Measurements from ENCODE around the gene CCDC190. TPM values are rescaled to one million over a fixed set of nuclear protein-coding genes. Genes with fewer than 3 reads are reported as not detected.

CCDC190 gene
- total RNA-seq, 1 experiment from 2014 or later: not detected

- Histone ChIP-seq H3K79me2 (ENCODE audit: low read length) (no peaks in the 10 kb centered on the region), H2AFZ (ENCODE audit: low read length) (no peak overlapping the region), H4K20me1 (ENCODE audit: insufficient read depth, low read depth, low read length) (no peaks in the 10 kb centered on the region), H3K27ac (ENCODE audit: low read length) (no peak overlapping the region), H3K27me3 (ENCODE audit: low read length) (no peaks in the 10 kb centered on the region), H3K9me2 (replicated peaks; ENCODE audit: insufficient read depth, low read length) (no peaks in the 10 kb centered on the region), H3K4me3 (ENCODE audit: low read length) (no peak overlapping the region), H3K9ac (ENCODE audit: low read length) (no peak overlapping the region), H3K4me2 (ENCODE audit: low read depth, low read length, poor library complexity, severe bottlenecking) (no peak overlapping the region), H3K9me3 (ENCODE audit: low read length) (no peaks in the 10 kb centered on the region; the same call in 1 of the 2 replicates), H3K4me1 (ENCODE audit: low read length) (no peaks in the 10 kb centered on the region), H3K36me3 (ENCODE audit: insufficient read depth, low read length) (no peaks in the 10 kb centered on the region)
- DNase-seq: no peak
Measured at GRCh38 chr1:162840250-162840839, 20.6 kb downstream of the CCDC190 start.

- no peaks in the 10 kb centered on the region for H3K36me3 ChIP-seq (ENCODE audit: insufficient read depth, low read length)
- no peak for DNase-seq
- no peak overlapping the region for H2AFZ ChIP-seq (ENCODE audit: low read length)
- no peaks in the 10 kb centered on the region for H3K9me2 ChIP-seq (replicated peaks; ENCODE audit: insufficient read depth, low read length)
- H3K4me3 ChIP-seq (ENCODE audit: low read length): no peak overlapping the region
- no peaks in the 10 kb centered on the region; the same call in 1 of the 2 replicates for H3K9me3 ChIP-seq (ENCODE audit: low read length)
- H3K4me1 ChIP-seq (ENCODE audit: low read length): no peaks in the 10 kb centered on the region
- no peak overlapping the region for H3K9ac ChIP-seq (ENCODE audit: low read length)
- no peaks in the 10 kb centered on the region for H3K27me3 ChIP-seq (ENCODE audit: low read length)
- no peaks in the 10 kb centered on the region for H3K79me2 ChIP-seq (ENCODE audit: low read length)
- no peaks in the 10 kb centered on the region for H4K20me1 ChIP-seq (ENCODE audit: insufficient read depth, low read depth, low read length)
- H3K4me2 ChIP-seq (ENCODE audit: low read depth, low read length, poor library complexity, severe bottlenecking): no peak overlapping the region
- H3K27ac ChIP-seq (ENCODE audit: low read length): no peak overlapping the region
Measured at GRCh38 chr1:162838863-162839262, 22.1 kb downstream of the CCDC190 start.

DNA sequence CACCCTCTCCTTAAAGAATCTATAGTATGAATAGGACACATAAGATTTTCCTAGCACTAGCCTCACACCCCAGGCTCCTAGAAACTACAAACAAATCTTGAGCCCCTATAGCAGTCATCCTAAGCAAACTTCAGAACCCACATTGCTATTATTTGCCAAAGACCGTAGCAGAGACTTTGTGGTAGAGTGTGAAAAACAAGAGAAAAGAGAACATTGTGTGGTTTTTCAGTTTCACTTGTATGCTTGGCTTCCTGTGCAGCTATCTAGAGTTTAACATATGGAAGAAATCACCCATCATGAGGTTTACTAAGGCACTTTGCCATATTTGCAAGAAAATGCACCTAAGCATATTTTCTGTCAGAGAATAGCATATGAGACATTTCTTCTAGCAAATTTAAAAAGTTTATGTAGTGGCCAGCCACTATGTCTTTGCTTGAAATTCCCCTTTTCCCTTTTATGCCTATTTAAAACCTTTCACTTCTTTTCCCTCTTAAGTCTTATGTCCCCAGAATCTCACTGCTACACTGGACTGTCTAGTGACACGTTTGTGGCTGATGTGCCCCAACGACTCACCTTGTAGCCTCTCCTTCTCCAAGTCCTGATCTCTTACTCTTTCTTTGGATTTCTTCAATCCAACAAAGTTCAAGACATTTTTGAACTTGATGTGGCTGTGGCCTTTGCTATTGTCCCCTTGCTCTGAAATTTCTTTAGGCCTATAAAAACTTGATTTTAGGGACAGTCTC lies 25.6 kb downstream of the CCDC190 start:
- no peak overlapping the region for H2AFZ ChIP-seq (ENCODE audit: low read length)
- H3K9ac ChIP-seq (ENCODE audit: low read length): no peak overlapping the region
- no peaks in the 10 kb centered on the region for H3K9me2 ChIP-seq (replicated peaks; ENCODE audit: insufficient read depth, low read length)
- no peaks in the 10 kb centered on the region for H3K27me3 ChIP-seq (ENCODE audit: low read length)
- H3K4me3 ChIP-seq (ENCODE audit: low read length): no peak overlapping the region
- H3K36me3 ChIP-seq (ENCODE audit: insufficient read depth, low read length): no peaks in the 10 kb centered on the region
- no peak overlapping the region for H3K4me2 ChIP-seq (ENCODE audit: low read depth, low read length, poor library complexity, severe bottlenecking)
- H4K20me1 ChIP-seq (ENCODE audit: insufficient read depth, low read depth, low read length): no peaks in the 10 kb centered on the region
- no peak for DNase-seq
- no peaks in the 10 kb centered on the region; the same call in 1 of the 2 replicates for H3K9me3 ChIP-seq (ENCODE audit: low read length)
- no peak overlapping the region for H3K27ac ChIP-seq (ENCODE audit: low read length)
- no peaks in the 10 kb centered on the region for H3K79me2 ChIP-seq (ENCODE audit: low read length)
- H3K4me1 ChIP-seq (ENCODE audit: low read length): no peaks in the 10 kb centered on the region

DNA sequence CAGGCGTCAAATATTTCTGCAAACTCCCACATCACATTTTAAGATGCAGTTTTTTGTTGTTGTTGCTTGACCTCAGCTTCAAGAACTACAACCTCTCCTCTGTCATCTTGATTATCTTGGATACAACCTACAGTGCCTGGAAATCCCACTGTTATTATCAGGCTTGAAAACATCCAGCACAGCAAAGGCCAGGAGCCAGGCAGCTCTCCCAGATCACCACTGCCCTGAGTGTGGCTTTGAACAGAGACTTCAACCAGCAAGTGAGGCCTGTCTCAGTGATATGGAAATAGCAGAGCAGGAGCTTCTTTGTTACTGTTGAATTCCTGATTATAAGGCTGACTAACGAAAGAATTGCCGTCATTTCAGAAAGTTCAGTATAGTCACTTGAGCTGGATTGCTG lies 28.5 kb downstream of the CCDC190 start:
- Histone ChIP-seq H3K79me2 (ENCODE audit: low read length) (no peaks in the 10 kb centered on the region), H4K20me1 (ENCODE audit: insufficient read depth, low read depth, low read length) (no peaks in the 10 kb centered on the region), H3K27ac (ENCODE audit: low read length) (no peak overlapping the region), H2AFZ (ENCODE audit: low read length) (no peak overlapping the region), H3K9me3 (ENCODE audit: low read length) (no peaks in the 10 kb centered on the region), H3K27me3 (ENCODE audit: low read length) (no peaks in the 10 kb centered on the region), H3K4me2 (ENCODE audit: low read depth, low read length, poor library complexity, severe bottlenecking) (no peak overlapping the region), H3K4me1 (ENCODE audit: low read length) (no peaks in the 10 kb centered on the region), H3K36me3 (ENCODE audit: insufficient read depth, low read length) (no peaks in the 10 kb centered on the region), H3K4me3 (ENCODE audit: low read length) (no peak overlapping the region), H3K9me2 (replicated peaks; ENCODE audit: insufficient read depth, low read length) (no peaks in the 10 kb centered on the region), H3K9ac (ENCODE audit: low read length) (no peak overlapping the region)
- no peak for DNase-seq

- Histone ChIP-seq H3K27me3 (ENCODE audit: low read length) (no peaks in the 10 kb centered on the region), H3K4me3 (ENCODE audit: low read length) (no peak overlapping the region), H4K20me1 (ENCODE audit: insufficient read depth, low read depth, low read length) (no peaks in the 10 kb centered on the region), H3K4me1 (ENCODE audit: low read length) (no peaks in the 10 kb centered on the region), H3K9me3 (ENCODE audit: low read length) (no peaks in the 10 kb centered on the region), H3K9me2 (replicated peaks; ENCODE audit: insufficient read depth, low read length) (no peaks in the 10 kb centered on the region), H3K27ac (ENCODE audit: low read length) (no peak overlapping the region), H3K9ac (ENCODE audit: low read length) (no peak overlapping the region), H3K79me2 (ENCODE audit: low read length) (no peaks in the 10 kb centered on the region), H2AFZ (ENCODE audit: low read length) (no peak overlapping the region), H3K4me2 (ENCODE audit: low read depth, low read length, poor library complexity, severe bottlenecking) (no peak overlapping the region), H3K36me3 (ENCODE audit: insufficient read depth, low read length) (no peaks in the 10 kb centered on the region)
- no peak for DNase-seq
Measured at GRCh38 chr1:162829268-162829667, 31.7 kb downstream of the CCDC190 start.

- Histone ChIP-seq H3K79me2 (ENCODE audit: low read length) (no peaks in the 10 kb centered on the region), H3K4me1 (ENCODE audit: low read length) (no peaks in the 10 kb centered on the region), H3K27me3 (ENCODE audit: low read length) (no peaks in the 10 kb centered on the region), H2AFZ (ENCODE audit: low read length) (no peak overlapping the region), H3K9ac (ENCODE audit: low read length) (no peak overlapping the region), H3K4me2 (ENCODE audit: low read depth, low read length, poor library complexity, severe bottlenecking) (no peak overlapping the region), H3K27ac (ENCODE audit: low read length) (no peak overlapping the region), H4K20me1 (ENCODE audit: insufficient read depth, low read depth, low read length) (no peaks in the 10 kb centered on the region), H3K4me3 (ENCODE audit: low read length) (no peak overlapping the region), H3K9me2 (replicated peaks; ENCODE audit: insufficient read depth, low read length) (no peaks in the 10 kb centered on the region), H3K36me3 (ENCODE audit: insufficient read depth, low read length) (no peaks in the 10 kb centered on the region), H3K9me3 (ENCODE audit: low read length) (no peaks in the 10 kb centered on the region)
- no peak for DNase-seq
Measured at GRCh38 chr1:162823771-162824525, 37.0 kb downstream of the CCDC190 start.

- H3K9me3 ChIP-seq (ENCODE audit: low read length): no peaks in the 10 kb centered on the region
- H3K9me2 ChIP-seq (replicated peaks; ENCODE audit: insufficient read depth, low read length): no peaks in the 10 kb centered on the region
- H3K4me1 ChIP-seq (ENCODE audit: low read length): no peaks in the 10 kb centered on the region
- H3K4me3 ChIP-seq (ENCODE audit: low read length): no peak overlapping the region
- no peak overlapping the region for H3K27ac ChIP-seq (ENCODE audit: low read length)
- H4K20me1 ChIP-seq (ENCODE audit: insufficient read depth, low read depth, low read length): no peaks in the 10 kb centered on the region
- no peak overlapping the region for H3K4me2 ChIP-seq (ENCODE audit: low read depth, low read length, poor library complexity, severe bottlenecking)
- no peaks in the 10 kb centered on the region for H3K27me3 ChIP-seq (ENCODE audit: low read length)
- H3K79me2 ChIP-seq (ENCODE audit: low read length): no peaks in the 10 kb centered on the region
- no peak overlapping the region for H3K9ac ChIP-seq (ENCODE audit: low read length)
- DNase-seq: no peak
- no peak overlapping the region for H2AFZ ChIP-seq (ENCODE audit: low read length)
- H3K36me3 ChIP-seq (ENCODE audit: insufficient read depth, low read length): no peaks in the 10 kb centered on the region
Measured at GRCh38 chr1:162823231-162823630, 37.7 kb downstream of the CCDC190 start.

Measured in Karpas-422 (cell line).